ENCODE measurements around the gene EIF5A.
A peak's percentile ranks its signal among the peaks of the same experiment; 100 is the strongest.

Gene EIF5A

DNA sequence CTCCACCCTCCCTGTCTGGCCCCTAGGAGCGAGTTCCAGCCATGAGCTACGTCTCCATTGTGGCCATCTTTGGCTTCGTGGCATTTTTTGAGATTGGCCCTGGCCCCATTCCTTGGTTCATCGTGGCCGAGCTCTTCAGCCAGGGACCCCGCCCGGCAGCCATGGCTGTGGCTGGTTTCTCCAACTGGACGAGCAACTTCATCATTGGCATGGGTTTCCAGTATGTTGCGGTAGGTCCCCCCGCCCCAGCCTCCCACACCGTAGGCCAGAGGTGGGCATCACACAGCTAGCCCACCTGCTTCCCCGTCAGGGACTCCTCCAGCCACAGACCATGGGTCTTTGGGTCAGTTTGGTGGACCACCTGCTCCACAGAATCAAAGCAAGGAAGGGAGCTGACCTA, 21.7 kb upstream of the EIF5A start:
- no peak for DNase-seq (ENCODE audit: low read depth)

DNA sequence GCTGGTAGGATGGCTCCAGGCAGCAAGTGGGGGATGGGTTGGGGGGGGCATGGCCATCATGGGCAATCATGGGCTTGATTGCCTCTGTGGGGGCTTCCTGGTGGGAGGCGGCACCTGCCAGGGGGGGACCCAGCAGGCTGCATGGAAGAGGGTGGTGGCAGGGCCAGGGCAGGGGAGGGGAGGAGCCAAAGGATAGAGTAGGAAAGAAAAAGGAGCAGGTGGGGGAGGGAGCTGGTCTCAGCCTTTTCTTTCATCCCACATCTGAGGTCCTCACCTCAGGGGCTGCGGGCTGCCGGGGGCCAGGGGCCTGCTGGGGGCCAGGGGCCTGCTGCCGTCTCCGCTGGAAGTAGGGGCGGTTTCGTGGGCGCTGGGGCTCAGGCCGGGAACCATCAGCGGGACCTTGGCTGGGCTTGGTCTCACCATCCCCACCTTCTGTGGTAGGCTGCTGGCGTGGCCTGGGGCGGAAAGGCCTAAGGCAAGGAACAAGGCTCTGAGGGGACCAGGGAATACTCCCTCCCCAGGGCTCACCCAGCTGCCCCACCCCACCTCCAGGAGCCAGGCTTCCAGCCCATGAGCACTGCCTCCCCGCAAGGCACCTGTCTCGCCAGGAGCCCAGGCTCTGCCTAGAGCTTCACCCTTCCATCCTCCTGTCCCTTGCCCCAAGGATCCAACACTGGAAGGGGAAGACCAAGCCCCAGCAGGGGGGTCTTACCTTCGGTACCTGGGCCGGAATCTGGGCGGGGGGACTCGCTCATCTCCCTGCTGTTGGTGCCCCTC, 18.0 kb upstream of the EIF5A start:
- no peak for DNase-seq (ENCODE audit: low read depth)

DNA sequence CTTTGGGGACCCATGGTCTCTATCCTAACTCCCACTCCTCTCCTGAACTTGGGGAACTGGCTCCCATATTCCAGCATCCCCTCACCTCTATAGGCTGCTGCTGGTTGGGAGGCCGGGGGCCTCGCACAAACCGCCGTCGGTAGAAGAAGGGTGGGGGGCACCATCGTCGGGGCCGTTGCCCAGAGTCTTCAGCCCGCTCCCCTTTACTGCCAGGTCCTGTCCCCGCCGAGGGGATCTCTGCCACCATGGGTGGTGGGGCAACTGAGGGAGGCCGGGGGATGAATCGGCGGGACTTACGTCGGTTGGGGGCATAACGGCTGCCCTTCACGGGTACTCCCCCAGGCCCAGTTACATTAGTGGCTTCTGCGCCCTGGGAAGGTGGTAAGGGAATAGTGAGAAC, 17.3 kb upstream of the EIF5A start:
- DNase-seq (ENCODE audit: low read depth) = no peak

DNA sequence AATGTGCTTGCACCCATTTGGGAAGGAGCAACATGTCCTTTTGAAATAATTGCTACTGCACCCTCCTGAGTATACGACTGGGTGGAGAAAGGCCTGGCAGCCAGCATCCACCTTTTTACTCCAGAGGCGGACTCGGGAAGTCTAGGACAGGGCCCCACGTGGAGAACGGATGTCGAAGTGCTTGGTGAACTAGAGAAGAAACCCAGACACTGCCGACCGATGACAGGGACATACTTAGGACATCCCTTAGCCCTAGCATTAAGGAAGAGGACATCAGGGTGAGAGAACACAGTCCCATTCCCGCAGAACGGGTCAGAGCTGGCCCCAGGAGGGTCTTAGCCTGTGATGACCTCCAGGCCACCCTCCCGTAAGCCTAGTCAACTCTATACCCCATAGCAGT, 16.7 kb upstream of the EIF5A start:
- DNase-seq (ENCODE audit: low read depth) = no peak

DNA sequence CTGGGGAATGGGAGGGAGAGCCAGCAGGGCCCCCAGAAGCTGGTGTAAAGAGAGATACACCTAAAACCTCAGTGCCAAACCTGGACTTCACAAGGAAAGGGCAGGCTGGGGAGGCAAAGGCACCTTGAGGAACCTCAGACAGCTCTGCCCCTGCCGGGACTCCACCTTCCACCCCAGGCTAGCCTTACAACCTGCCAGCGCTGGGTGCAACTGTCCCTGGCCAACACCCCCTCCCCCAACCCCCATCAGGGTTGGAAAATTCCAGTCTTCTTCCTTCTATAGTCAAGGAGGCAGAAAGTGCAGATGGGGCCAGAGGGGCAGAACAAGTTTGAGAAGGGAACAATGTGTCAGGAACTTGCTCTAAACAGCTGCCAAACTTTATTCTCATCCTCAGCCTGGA, 15.2 kb upstream of the EIF5A start:
- no peak for DNase-seq (ENCODE audit: low read depth)

DNA sequence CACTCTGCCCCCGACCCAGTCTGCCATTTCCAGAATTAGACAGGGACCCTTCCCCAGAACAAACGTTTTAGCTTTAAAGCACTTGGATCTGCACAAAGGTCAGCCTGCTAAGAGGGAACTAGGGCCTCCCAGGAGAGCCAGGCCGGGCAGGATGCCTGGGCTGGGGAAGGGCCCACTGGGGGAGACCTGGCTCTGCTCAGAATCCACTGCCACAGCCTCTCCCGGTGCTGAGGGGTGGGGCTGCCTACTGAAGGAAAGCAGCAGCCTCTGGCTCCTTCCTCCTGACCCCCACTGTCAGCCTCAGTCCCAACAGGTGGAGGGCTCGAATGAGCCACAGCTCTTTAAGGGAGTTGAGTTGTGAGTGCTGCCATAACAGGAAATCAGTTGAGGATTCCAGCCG, 14.7 kb upstream of the EIF5A start:
- DNase-seq (ENCODE audit: low read depth) = no peak

DNA sequence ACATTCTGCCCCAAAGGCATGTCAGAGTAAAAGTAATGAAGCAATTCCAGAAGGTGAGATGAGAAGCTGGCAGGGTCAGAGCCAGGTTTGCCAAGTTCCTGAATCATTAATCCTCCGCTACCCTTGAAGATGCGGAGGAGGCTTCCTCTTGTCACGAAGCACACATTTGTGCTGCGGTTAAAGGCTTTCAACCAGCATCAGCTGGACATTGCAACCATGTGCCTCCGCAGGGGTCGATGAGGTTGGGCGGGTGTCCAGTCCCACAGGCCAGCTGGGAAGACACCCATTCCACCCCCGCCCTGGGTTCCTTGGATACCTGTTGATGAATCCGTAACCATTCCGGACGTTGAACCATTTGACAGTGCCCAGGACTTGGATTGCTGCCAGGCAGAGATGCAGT, 14.3 kb upstream of the EIF5A start:
- no peak for DNase-seq (ENCODE audit: low read depth)

DNA sequence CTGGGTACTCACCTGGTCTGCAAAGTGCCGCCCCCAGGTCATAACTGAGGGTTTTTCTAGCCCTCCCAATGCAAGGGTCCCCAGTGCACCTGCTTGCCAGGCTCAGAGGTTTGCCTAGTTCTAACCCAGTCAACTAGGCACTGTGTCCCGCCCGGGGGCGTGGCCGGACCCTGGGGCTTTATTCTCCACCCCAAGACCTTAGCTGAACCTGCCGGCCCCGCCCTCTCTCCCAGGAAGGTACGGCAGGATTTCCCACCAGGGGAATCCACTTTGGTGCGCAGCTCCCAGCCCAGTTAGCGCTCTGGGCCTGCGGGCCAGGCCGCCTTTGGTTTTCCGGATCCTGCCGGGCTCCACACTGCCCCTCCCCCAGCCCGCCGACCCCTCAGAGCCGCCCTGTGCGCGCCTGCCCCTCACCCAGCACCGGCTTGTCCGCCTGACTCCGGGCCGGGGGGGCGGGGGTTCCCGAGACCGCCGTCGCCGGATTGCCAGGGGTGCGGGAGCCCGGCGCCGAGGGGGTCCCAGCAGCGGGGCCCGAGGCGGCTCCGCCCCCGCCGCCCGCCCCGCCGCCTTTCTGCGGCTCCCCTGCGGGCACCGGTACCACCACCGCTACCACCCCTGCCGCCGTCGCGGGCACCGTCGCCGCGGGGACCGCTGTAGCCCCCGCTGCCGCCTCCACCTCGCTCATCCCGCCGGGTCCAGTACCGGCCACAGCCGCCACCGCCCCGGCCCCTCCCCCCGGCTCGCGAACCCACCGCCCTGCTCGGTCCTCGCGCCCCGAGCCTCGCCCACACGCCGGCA, 13.4 kb upstream of the EIF5A start:
- DNase-seq (ENCODE audit: low read depth) = no peak

DNA sequence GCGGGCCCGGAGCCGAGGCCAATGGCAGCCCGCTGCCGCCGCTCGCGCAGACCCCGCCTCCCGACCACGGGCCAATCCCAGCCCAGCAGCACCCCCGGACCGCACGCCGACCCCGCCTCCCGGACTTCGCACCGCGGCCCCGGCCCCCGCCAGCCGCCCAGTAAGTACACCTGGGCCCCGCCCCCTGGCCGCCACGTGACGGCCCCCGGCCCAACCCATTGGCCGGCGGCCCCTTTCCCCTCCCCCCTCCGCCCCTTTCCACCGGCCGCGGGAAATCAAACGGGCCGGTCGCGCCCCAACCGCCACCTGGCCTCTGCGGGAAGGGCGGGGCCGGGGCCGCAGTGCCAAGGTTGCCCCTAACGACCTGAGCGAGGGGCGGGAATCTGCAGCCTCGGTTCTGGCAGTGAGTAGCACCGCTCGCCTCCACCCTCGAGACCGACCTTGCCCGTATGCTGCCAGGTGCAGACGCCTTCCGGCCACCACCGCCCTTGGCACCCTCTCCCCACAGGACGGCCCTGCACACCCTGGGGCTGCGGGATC, 12.7 kb upstream of the EIF5A start, which contains the start of gene YBX2:
YBX2 (minus strand) TSS at position 26 of the 540 bp plus-strand sequence. CDS start 139 bp downstream, outside the sequence.
- DNase-seq (ENCODE audit: low read depth) = peak; percentile 50

DNA sequence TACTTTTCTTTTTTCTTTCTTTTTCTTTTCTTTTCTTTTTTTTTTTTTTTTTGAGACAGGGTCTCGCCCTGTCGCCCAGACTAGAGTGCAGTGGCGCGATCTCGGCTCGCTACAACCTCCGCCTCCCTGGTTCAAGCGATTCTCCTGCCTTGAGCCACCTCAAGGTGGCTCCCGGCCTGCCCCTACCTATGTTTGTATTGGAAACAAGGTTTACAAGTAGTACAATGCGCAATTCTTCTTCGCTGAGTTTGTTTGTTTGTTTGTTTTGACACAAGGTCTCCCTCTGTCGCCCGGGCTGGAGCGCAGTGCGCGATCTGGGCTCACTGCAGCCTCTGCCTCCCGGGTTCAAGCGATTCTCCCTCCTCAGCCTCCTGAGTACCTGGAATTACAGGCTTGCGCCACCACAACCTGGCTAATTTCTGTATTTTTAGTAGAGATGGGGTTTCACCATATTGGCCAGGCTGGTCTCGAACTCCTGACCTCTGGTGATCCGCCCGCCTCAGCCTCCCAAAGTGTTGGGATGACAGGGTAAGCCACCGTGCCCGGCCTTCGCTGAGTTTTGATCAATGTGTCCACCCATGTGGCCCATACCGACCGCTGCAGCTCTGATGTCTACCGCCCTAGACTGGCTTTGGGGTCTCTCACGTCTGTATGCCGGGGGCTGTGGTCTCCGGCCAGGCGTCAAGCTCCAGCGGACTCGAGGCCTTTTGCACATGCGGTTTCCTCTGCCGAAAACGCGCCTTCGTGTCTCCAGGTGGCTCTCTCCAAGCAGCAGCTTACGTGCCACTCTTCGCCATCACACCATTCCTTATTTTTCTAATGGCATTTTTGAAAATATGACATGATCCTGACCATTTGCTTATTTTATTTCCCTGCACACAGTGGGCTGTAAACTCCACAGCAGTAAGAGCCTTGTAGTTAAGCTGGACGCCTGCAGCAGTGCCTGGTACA, 11.9 kb upstream of the EIF5A start:
- no peak for DNase-seq (ENCODE audit: low read depth)

DNA sequence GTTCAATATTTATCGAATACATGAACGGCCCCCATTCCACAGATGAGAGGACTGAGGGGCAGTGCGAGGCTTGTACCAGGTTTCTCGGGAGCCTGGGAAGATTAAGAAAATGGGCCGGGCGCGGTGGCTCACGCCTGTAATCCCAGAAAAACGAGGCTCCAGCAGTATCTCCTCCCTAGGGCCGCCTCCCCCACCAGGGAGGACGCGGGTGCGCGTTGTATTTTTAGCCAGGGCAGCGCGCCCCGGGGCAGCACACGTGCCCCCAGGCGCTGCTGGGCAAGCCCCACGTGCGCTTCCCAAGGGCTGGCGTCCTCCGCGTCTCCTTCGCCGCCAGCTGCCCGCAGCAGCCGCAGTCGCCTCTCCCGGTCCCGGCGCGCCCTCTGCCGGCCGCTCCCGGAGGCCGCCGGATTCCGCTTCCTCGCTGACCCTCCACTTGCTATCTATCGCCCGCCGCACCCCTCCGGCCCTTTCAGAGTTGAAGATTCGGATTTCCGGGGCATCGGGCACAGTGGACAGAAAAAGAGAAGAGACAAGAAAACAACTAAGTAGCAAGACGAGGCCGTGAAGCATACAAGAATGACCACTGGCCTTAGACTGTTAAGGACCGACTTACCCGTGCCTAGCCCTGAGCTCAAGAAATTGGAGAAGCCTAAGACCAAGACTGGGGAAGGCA, 11.1 kb upstream of the EIF5A start:
- peak; percentile 84 for DNase-seq (ENCODE audit: low read depth)

DNA sequence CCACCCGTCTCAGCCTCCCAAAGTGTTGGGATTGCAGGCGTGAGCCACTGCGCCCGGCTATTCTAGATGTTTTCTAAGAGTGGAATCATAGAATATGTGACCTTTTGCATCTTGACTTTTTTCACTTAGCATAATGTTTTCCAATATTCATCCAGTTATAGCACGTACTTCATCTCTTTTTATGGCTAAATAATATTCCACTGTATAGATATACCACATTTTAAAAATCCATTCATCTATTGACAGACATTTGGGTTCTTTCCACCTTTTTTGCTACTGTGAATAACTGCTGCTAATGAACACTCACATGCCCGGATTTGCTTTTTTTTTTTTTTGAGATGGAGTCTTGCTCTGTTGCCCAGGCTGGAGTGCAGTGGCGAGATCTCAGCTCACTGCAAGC, 3.2 kb upstream of the EIF5A start:
- DNase-seq (ENCODE audit: low read depth) = no peak

DNA sequence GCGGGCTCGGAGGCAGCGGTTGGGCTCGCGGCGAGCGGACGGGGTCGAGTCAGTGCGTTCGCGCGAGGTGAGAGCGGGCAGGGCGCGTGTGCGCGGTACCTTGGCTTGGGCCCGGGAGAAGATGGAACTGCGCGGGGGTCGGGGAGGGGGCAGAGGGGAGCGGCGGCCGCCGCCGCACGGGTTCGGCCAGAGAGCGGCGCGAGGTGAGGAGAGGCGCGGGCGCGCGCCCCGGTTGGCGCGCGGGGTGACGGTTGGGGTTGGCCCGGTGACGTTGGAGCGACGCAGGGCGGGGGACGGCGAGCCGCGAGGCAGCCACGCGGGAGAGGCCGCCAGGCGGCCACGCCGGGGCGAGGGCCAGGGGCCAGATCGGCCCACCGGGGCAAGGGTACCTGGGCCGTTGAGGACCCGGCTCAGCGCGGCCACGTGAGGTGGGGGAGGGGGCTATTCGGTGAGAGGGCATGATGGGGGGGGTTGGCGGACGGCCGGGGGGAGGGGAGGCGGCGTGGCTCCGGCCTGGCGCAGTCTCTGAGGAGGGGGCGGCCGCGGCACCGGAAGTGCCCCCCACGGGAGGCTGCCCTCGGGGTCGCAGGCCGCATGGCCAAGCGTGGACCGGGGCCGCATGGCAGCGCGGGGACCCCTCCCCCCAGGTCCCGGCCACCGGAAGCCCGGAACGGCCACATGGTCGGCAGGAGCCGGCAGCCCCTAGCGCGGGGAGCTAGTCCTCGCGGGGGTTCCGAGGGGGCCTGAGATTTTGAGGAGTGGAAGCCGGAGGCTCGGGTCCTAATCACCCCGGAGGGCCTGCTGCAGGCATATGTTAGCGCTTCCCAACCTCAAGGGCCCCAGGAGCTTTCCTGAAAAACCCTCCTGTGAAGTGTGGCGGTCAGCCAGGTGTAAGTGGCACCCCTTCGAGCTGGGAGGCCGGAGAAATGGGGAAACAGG, 527 bp downstream of the EIF5A start:
- peak; percentile 44 for DNase-seq (ENCODE audit: low read depth)

DNA sequence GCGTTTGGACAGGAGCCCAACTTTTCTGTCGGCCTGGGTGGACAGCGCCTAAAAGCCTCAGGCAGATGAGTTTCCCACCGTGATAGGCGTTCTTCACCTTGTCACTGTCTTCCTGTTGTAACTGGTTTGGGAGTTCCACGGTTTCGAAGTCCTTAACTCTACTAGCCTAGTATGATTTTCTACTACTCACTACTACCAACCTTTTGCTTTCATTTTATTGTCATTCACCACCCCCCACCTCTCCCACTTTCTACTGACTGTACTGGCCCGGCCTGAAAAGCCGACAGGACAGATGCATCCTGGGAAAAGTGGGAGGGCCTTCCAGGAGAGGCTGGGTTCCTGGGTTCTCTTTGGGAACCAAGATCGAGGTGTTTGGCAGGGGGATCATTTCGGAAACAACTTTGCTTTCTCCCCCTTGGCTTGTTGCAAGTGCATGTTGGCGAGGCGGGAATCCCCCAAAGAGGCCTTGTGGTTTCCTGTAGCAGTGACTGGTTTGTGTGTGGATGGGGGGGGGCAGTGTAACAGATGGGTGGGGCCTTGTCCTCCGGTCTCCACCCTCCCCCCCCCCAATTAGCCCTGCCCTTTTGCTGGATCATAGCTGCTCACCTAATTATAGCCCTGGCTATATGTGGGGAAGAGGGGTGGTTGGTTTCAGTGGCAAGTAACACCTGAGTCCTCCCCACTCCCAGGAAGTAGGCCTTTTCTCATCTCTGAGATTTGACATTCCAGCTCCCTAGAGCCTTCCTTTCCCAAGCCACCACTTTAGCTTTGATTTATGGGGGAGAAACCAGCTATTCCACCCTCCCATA, 1.4 kb downstream of the EIF5A start:
- peak; percentile 88 for DNase-seq (ENCODE audit: low read depth)

DNA sequence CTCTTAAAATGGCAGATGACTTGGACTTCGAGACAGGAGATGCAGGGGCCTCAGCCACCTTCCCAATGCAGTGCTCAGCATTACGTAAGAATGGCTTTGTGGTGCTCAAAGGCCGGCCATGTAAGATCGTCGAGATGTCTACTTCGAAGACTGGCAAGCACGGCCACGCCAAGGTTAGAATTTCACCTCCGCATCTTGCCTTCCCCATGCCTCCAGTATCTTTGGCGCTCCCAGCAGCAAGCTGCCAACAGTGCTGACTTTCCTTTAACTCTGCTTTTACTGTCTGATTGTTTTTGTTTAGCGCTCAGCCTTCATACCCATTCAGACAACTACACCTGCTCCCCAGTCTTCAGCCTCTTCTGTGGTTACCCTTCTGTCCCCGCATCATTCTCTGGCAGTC, 2.2 kb downstream of the EIF5A start:
- DNase-seq (ENCODE audit: low read depth) = no peak

DNA sequence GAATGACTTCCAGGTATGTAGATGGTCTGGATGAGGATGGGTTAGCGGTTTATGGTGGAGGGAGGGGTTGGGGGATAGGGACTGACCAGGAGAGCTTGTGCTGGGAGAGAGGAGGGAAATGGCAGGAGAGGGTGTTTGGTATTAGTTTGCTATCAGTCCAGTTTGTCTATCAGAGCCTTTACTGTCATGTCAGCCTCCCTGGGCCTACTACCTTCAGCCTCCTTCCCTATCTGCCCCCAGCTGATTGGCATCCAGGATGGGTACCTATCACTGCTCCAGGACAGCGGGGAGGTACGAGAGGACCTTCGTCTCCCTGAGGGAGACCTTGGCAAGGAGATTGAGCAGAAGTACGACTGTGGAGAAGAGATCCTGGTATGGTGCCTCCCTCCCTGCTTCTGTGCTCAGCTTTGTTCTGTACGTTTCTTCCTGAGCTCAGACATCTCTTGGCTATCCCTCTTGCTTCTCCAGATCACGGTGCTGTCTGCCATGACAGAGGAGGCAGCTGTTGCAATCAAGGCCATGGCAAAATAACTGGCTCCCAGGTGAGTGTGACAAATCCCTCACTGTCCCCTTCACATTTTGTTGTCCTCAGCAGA, 3.8 kb downstream of the EIF5A start:
- no peak for DNase-seq (ENCODE audit: low read depth)

DNA sequence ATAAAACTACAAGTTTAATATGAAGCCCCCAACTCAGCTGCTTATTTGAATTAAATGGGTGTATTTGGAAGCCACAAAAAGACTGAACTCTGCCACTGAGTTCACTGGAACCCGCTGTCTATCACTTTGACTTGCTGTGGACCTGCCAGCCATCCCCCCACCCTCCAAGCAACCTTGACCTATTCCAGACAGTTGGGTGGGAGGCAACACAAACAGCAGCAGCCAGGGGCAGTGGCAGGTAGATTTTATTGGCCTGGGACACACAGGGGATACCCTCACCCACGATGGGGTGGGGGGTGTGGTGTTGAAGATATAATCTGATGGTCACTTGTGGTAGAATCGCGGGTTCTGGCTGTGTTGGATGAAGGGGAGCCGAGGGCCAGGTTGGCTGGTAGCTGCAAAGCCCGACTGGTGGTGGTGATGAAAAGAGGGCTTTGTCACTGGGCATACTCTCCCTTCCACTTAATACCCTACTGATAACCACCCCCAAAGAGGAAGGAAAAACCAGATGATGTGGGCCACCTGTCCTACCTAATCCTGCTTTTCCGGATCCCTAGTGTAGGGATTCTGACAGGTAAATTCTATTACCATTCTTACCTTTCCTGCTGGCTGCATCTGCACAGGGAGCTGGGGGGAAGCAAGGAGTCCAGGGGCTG, 5.1 kb downstream of the EIF5A start:
- DNase-seq (ENCODE audit: low read depth) = no peak

DNA sequence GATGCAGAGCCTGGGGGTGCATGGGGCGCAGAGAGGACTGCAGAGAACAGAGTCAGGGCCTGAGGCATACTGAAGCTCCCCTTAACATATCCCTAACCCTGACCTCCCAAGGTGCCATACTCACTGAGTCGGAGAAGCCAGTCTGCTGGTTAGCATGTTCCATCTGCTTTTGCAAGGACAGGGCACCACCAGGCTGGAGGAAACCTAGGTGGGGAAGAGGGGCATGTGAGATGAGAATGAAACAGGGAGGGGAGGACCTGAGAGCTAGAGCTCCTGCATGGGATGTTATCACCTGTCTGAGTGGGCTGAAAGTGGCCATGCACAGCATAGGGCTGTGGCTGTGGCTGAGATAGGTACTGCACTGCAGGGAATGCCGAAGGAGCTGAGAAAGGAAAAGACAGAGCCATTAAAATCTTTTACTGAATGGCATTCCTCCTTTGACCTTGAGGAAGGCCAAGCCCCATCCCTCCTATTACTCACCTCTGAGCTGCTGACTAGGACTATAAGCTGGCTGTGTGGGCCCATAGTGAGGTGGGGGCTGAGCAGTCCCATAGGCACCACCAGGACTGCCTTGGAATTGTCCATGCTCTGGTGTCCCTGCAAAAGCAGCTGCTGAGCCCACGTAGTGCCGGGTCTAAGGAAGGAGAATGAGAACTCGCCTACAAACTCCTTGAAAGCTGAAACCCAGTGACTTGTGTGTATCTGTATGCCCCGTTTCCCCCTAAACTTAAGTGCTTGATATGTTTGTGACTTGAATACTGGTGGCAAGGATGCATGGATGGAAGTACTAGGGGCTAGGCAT, 5.9 kb downstream of the EIF5A start:
- no peak for DNase-seq (ENCODE audit: low read depth)

All from EH (cell line).